Breast epithelium (tissue), 3 donors: ENCODE data around the gene KRTAP23-1.

ENCODE experiments used
- POLR2A ChIP-seq: fragments of 450-650 bp; IDR thresholded peaks from one replicate; pipeline ENCODE4 v1.6.1; 2016; ENCODE audit warnings: antibody characterized with exemption, mild to moderate bottlenecking, moderate library complexity
- TF ChIP-seq, protein P1 (sequence below), 3 donors: fragments of 450-650 bp; IDR thresholded peaks; one replicate each; pipeline ENCODE4 v1.5.1; 2016 to 2017; ENCODE audit warnings: antibody characterized with exemption in 3 of 3, mild to moderate bottlenecking in 3 of 3, moderate library complexity in 3 of 3

DNA sequence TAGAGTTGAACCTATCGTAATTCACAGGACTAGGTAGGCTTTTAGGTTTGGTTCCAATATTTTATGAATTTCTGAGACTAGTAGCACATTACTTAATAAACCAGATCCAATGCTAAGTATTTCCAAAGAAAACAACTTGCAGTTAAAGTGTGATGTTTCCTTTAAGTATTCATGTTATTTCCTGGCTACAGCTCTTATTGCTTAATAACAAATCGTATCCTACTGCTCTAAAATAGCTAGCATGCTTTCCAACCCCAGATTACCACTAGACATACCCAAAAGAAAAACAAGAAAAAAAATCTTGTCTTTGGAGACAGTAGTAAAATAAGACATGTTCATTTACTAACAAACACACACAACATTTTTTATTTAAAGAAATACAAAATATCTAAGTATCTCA lies 11.8 kb downstream of the KRTAP23-1 start:
- TF ChIP-seq, protein P1, sequence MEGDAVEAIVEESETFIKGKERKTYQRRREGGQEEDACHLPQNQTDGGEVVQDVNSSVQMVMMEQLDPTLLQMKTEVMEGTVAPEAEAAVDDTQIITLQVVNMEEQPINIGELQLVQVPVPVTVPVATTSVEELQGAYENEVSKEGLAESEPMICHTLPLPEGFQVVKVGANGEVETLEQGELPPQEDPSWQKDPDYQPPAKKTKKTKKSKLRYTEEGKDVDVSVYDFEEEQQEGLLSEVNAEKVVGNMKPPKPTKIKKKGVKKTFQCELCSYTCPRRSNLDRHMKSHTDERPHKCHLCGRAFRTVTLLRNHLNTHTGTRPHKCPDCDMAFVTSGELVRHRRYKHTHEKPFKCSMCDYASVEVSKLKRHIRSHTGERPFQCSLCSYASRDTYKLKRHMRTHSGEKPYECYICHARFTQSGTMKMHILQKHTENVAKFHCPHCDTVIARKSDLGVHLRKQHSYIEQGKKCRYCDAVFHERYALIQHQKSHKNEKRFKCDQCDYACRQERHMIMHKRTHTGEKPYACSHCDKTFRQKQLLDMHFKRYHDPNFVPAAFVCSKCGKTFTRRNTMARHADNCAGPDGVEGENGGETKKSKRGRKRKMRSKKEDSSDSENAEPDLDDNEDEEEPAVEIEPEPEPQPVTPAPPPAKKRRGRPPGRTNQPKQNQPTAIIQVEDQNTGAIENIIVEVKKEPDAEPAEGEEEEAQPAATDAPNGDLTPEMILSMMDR (IDR thresholded peaks at IDR 0.05) = no peak
- TF ChIP-seq POLR2A = no peak
